Vagina (tissue), 2 donors: ENCODE measurements around the gene ENTPD5. TPM values are rescaled to one million over a fixed set of nuclear protein-coding genes. Genes with fewer than 3 reads are reported as not detected.

ENCODE experiments used
- DNase-seq, 2 donors: peaks; one replicate each; pipeline ENCODE4 v3.0.0-alpha.2; 2017; ENCODE audit errors: extremely low spot score in 2 of 2
- H3K27ac ChIP-seq: fragments of 200-600 bp; sonication (generic); one replicate; pipeline ENCODE4 v1.5.1; 2019
- H3K27me3 ChIP-seq: fragments of 200-600 bp; sonication (generic); one replicate; pipeline ENCODE4 v1.5.1; 2019
- H3K36me3 ChIP-seq, 2 donors: fragments of 200-600 bp; sonication (generic); one replicate each; pipeline ENCODE4 v1.5.1; 2017 to 2019
- H3K4me1 ChIP-seq: fragments of 200-600 bp; sonication (generic); one replicate; pipeline ENCODE4 v1.5.1; 2019
- H3K4me3 ChIP-seq, 2 donors: fragments of 200-600 bp; sonication (generic); 1 replicate in 1 of 2; 2 replicates in 1 of 2; pipeline ENCODE4 v1.5.1; 2016 to 2019
- H3K9me3 ChIP-seq: fragments of 200-600 bp; sonication (generic); one replicate; pipeline ENCODE4 v1.5.1; 2019
- CTCF ChIP-seq, 3 experiments: fragments of 450-650 bp in 2 of 3; fragments of 200-600 bp in 1 of 3; sonication (generic) in 1 of 3; IDR thresholded peaks; one replicate each; pipeline ENCODE4 v1.5.1; 2017 to 2019; ENCODE audit warnings: antibody characterized with exemption in 3 of 3, mild to moderate bottlenecking in 2 of 3, moderate library complexity in 2 of 3
- POLR2A ChIP-seq, 2 donors: fragments of 450-650 bp; IDR thresholded peaks; one replicate each; pipeline ENCODE4 v1.6.1; 2017; ENCODE audit warnings: antibody characterized with exemption in 2 of 2, mild to moderate bottlenecking in 2 of 2, moderate library complexity in 2 of 2
- POLR2AphosphoS5 ChIP-seq, 2 donors: sonication (generic); formaldehyde crosslinking; IDR thresholded peaks; one replicate each; pipeline ENCODE4 v1.9.0; 2017; ENCODE audit warnings: antibody characterized with exemption in 2 of 2, mild to moderate bottlenecking in 2 of 2, low read depth in 1 of 2; ENCODE audit not compliant: insufficient read depth in 1 of 2
- intact Hi-C: fragments of 100-400 bp; cut with DNase I; formaldehyde crosslinking; loops from one replicate; pipeline ENCODE4 v1.15.1; 2023
- total RNA-seq: library from RNA; depleted of rRNA; stranded (reverse); fragments of >200 nt; gene quantifications from one replicate; pipeline ENCODE4 v1.2.3, GENCODE V29; 2016

ENTPD5 gene
- total RNA-seq, 1 donor from 2014 or later = 8.6 TPM

- intact Hi-C loops = no loop called here
- peaks cover 16% of the 10 kb centered on the region for H3K4me1 ChIP-seq
- no peaks in the 10 kb centered on the region for H3K27me3 ChIP-seq
- no peak for TF ChIP-seq POLR2A (IDR thresholded peaks at IDR 0.05)
- TF ChIP-seq CTCF (IDR thresholded peaks at IDR 0.05) = no peak
- no peak for TF ChIP-seq POLR2AphosphoS5 (IDR thresholded peaks at IDR 0.05; ENCODE audit: insufficient read depth in 1 of 2, low read depth in 1 of 2)
- H3K9me3 ChIP-seq = no peaks in the 10 kb centered on the region
- no peaks in the 10 kb centered on the region for H3K36me3 ChIP-seq
- H3K4me3 ChIP-seq = peak overlapping the region; percentile 60 to 79
- peak in 1 of 2 donors; percentile 89 for DNase-seq
- peak overlapping the region; percentile 75 for H3K27ac ChIP-seq
Measured at GRCh38 chr14:74019408-74020137, 485 bp upstream of the ENTPD5 start.

DNA sequence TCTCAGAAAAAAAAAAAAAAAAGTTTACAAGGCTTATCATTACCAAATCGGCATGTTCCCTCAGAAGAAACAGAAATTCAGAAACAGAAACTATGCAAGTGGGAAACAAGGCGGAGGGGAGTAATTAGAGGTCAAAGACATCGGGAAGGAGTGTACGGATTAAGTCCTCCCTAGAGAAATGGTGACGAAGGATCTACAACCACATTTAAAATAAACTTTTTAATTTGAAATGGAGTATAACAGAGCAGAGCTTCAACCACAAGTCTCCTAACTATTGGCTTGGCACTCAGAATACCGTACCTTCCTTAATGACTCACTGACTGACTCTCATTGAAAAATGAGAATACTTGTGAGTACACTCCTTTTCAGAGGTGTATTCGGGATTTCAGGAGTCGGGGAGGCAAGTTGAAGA, 908 bp downstream of the ENTPD5 start:
- intact Hi-C loops = no loop called here
- TF ChIP-seq POLR2AphosphoS5 (IDR thresholded peaks at IDR 0.05; ENCODE audit: insufficient read depth in 1 of 2, low read depth in 1 of 2) (peak in 1 of 2 donors; percentile 46), CTCF (IDR thresholded peaks at IDR 0.05) (no peak)
- H3K27ac ChIP-seq = peak overlapping the region; percentile 93
- no peaks in the 10 kb centered on the region for H3K36me3 ChIP-seq
- H3K4me3 ChIP-seq = peak overlapping the region; percentile 60 to 79
- H3K9me3 ChIP-seq = no peaks in the 10 kb centered on the region
- no peak for DNase-seq
- peaks cover 16% of the 10 kb centered on the region for H3K4me1 ChIP-seq
- no peaks in the 10 kb centered on the region for H3K27me3 ChIP-seq

- peaks cover 16% of the 10 kb centered on the region for H3K4me1 ChIP-seq
- H3K4me3 ChIP-seq = no peak overlapping the region
- H3K27me3 ChIP-seq = no peaks in the 10 kb centered on the region
- no peak for DNase-seq
- H3K27ac ChIP-seq = no peak overlapping the region
- intact Hi-C loops = no loop called here
- no peaks in the 10 kb centered on the region for H3K9me3 ChIP-seq
- H3K36me3 ChIP-seq = no peaks in the 10 kb centered on the region
- no peak for TF ChIP-seq POLR2A (IDR thresholded peaks at IDR 0.05)
- no peak for TF ChIP-seq CTCF (IDR thresholded peaks at IDR 0.05)
- no peak for TF ChIP-seq POLR2AphosphoS5 (IDR thresholded peaks at IDR 0.05; ENCODE audit: insufficient read depth in 1 of 2, low read depth in 1 of 2)
Measured at GRCh38 chr14:74015963-74016362, 3.1 kb downstream of the ENTPD5 start.

DNA sequence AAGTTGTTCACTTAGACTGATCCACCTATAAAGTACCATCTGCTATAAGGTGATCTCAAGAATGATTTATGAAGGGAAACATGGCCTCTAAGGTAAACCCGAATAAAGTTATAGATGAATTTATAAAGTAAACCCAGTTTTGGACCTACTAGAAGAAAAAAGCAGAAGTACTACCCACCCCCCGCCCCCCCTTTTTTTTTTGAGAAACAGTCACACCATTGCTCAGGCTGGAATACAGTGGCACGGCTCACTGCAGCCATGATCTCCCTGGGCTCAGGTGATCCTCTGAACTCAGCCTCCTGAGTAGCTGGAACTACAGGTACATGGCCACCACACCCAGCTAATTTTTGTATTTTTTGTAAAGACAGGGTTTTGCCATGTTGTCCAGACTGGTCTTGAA, 3.9 kb downstream of the ENTPD5 start:
- Histone ChIP-seq H3K27ac (no peak overlapping the region), H3K27me3 (no peaks in the 10 kb centered on the region), H3K9me3 (no peaks in the 10 kb centered on the region), H3K4me3 (no peak overlapping the region), H3K36me3 (no peaks in the 10 kb centered on the region), H3K4me1 (peaks cover 16% of the 10 kb centered on the region)
- intact Hi-C loops = no loop called here
- TF ChIP-seq POLR2AphosphoS5 (IDR thresholded peaks at IDR 0.05; ENCODE audit: insufficient read depth in 1 of 2, low read depth in 1 of 2) (no peak), POLR2A (IDR thresholded peaks at IDR 0.05) (no peak), CTCF (IDR thresholded peaks at IDR 0.05) (no peak)
- no peak for DNase-seq

- Histone ChIP-seq H3K4me1 (peaks cover 8% of the 10 kb centered on the region), H3K27ac (no peak overlapping the region), H3K36me3 (peaks cover 0 to 7% of the 10 kb centered on the region in 2 donors), H3K4me3 (no peak overlapping the region), H3K9me3 (no peaks in the 10 kb centered on the region), H3K27me3 (no peaks in the 10 kb centered on the region)
- no peak for TF ChIP-seq POLR2AphosphoS5 (IDR thresholded peaks at IDR 0.05; ENCODE audit: insufficient read depth in 1 of 2, low read depth in 1 of 2)
- TF ChIP-seq CTCF (IDR thresholded peaks at IDR 0.05) = no peak
- TF ChIP-seq POLR2A (IDR thresholded peaks at IDR 0.05) = no peak
- intact Hi-C loops = no loop called here
- DNase-seq = no peak
Measured at GRCh38 chr14:74014299-74014698, 4.8 kb downstream of the ENTPD5 start.
